B cell (primary cell): Measurements from ENCODE around the gene NCKIPSD.

ENCODE experiments used
- EZH2 ChIP-seq: IDR thresholded peaks from 2 replicates; pipeline ENCODE4 v1.6.1; 2012; ENCODE audit warnings: borderline replicate concordance, low read depth, mild to moderate bottlenecking, moderate library complexity, low read length; ENCODE audit not compliant: insufficient read depth, poor library complexity, severe bottlenecking
- TF ChIP-seq, protein P1 (sequence below): fragments of 200-600 bp; IDR thresholded peaks from one replicate; pipeline ENCODE4 v1.8.0; 2022; ENCODE audit warnings: antibody characterized with exemption, mild to moderate bottlenecking

GRCh38 chr3:48662145-48662752 lies 23.5 kb downstream of the NCKIPSD start:
- TF ChIP-seq, protein P1, sequence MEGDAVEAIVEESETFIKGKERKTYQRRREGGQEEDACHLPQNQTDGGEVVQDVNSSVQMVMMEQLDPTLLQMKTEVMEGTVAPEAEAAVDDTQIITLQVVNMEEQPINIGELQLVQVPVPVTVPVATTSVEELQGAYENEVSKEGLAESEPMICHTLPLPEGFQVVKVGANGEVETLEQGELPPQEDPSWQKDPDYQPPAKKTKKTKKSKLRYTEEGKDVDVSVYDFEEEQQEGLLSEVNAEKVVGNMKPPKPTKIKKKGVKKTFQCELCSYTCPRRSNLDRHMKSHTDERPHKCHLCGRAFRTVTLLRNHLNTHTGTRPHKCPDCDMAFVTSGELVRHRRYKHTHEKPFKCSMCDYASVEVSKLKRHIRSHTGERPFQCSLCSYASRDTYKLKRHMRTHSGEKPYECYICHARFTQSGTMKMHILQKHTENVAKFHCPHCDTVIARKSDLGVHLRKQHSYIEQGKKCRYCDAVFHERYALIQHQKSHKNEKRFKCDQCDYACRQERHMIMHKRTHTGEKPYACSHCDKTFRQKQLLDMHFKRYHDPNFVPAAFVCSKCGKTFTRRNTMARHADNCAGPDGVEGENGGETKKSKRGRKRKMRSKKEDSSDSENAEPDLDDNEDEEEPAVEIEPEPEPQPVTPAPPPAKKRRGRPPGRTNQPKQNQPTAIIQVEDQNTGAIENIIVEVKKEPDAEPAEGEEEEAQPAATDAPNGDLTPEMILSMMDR = no peak
- TF ChIP-seq EZH2 = no peak
